Naive thymus-derived CD4-positive, alpha-beta T cell (primary cell): ENCODE data around the gene PRKCA. TPM values are rescaled to one million over a fixed set of nuclear protein-coding genes. Genes with fewer than 3 reads are reported as not detected.

Experiments
- ATAC-seq: fragments of 150-1000 bp; cut with Tn5 transposase; 2 replicates; pipeline ENCODE4 v1.10.0; 2021; ENCODE audit warnings: mild to moderate bottlenecking, moderate library complexity
- CTCF ChIA-PET: fragments of 350-600 bp; sonication (Branson Sonifier 250); formaldehyde crosslinking; loops from one replicate; lab custom pipeline; 2021; ENCODE audit warnings: antibody characterized with exemption; lab: Charles Lee
- POLR2A ChIA-PET: fragments of 350-600 bp; sonication (Branson Sonifier 250); formaldehyde crosslinking; loops from one replicate; lab custom pipeline; 2021; ENCODE audit warnings: antibody characterized with exemption, inconsistent platforms; lab: Charles Lee
- DNase-seq, 9 donors: peaks; one replicate each; pipeline versions ENCODE4 v3.0.0 to v3.0.0-alpha.2; 2020 to 2022; ENCODE audit warnings: mixed read lengths in 1 of 9
- H3K27ac ChIP-seq: one replicate; pipeline ENCODE4 v1.7.0; 2013; ENCODE audit warnings: mild to moderate bottlenecking, low read depth, low read length, moderate library complexity
- H3K27me3 ChIP-seq, 2 donors: one replicate each; pipeline ENCODE4 v1.7.0; 2013; ENCODE audit warnings: low read length in 2 of 2, mild to moderate bottlenecking in 2 of 2, moderate library complexity in 2 of 2; ENCODE audit not compliant: control insufficient read depth in 2 of 2, insufficient read depth in 2 of 2
- H3K36me3 ChIP-seq, 3 experiments: 1 replicate in 2 of 3; 2 replicates in 1 of 3; pipeline ENCODE4 v1.7.0; 2013; ENCODE audit warnings: low read length in 3 of 3, mild to moderate bottlenecking in 3 of 3, moderate library complexity in 1 of 3; ENCODE audit not compliant: insufficient read depth in 3 of 3, control insufficient read depth in 2 of 3
- H3K4me1 ChIP-seq, 2 donors: one replicate each; pipeline ENCODE4 v1.7.0; 2013; ENCODE audit warnings: low read length in 2 of 2, mild to moderate bottlenecking in 2 of 2, moderate library complexity in 1 of 2; ENCODE audit not compliant: control insufficient read depth in 2 of 2, insufficient read depth in 2 of 2
- H3K4me3 ChIP-seq: 2 replicates; pipeline ENCODE4 v1.7.0; 2013; ENCODE audit warnings: mild to moderate bottlenecking, low read length
- H3K9me3 ChIP-seq, 3 experiments: 1 replicate in 2 of 3; 2 replicates in 1 of 3; pipeline ENCODE4 v1.7.0; 2013; ENCODE audit warnings: low read length in 3 of 3; ENCODE audit not compliant: control insufficient read depth in 2 of 3
- H3K27ac Mint-ChIP-seq, 9 donors: one replicate each; pipeline ENCODE4 v1.8.0; 2020 to 2022; ENCODE audit warnings: mixed read lengths in 9 of 9, mild to moderate bottlenecking in 8 of 9, moderate library complexity in 5 of 9, inconsistent platforms in 2 of 9
- H3K27me3 Mint-ChIP-seq, 5 donors: one replicate each; pipeline ENCODE4 v1.8.0; 2021 to 2022; ENCODE audit warnings: mixed read lengths in 5 of 5, mild to moderate bottlenecking in 1 of 5
- H3K36me3 Mint-ChIP-seq, 5 donors: one replicate each; pipeline ENCODE4 v1.8.0; 2020 to 2022; ENCODE audit warnings: mixed read lengths in 5 of 5, mild to moderate bottlenecking in 3 of 5, inconsistent platforms in 1 of 5
- H3K4me1 Mint-ChIP-seq, 7 donors: one replicate each; pipeline ENCODE4 v1.8.0; 2020 to 2022; ENCODE audit warnings: mixed read lengths in 7 of 7, mild to moderate bottlenecking in 3 of 7, inconsistent platforms in 1 of 7
- H3K4me3 Mint-ChIP-seq, 10 donors: one replicate each; pipeline ENCODE4 v1.8.0; 2020 to 2022; ENCODE audit warnings: mild to moderate bottlenecking in 10 of 10, mixed read lengths in 10 of 10, moderate library complexity in 6 of 10, inconsistent platforms in 2 of 10
- H3K9me3 Mint-ChIP-seq, 11 donors: one replicate each; pipeline ENCODE4 v1.8.0; 2020 to 2022; ENCODE audit warnings: mixed read lengths in 11 of 11, mild to moderate bottlenecking in 4 of 11, inconsistent platforms in 1 of 11, moderate library complexity in 1 of 11
- intact Hi-C, 2 donors: fragments of 100-400 bp; cut with micrococcal nuclease; formaldehyde crosslinking; loops; one replicate each; pipeline ENCODE4 v1.15.1; 2023
- polyA plus RNA-seq, 2 donors: library from polyadenylated mRNA; unstranded; fragments of 300-500 nt; fragmentation: Illumina TruSeq; gene quantifications; one replicate each; pipeline ENCODE4 v1.2.3, GENCODE V29; 2021
- total RNA-seq, 6 experiments: library from RNA in 5 of 6; stranded (reverse) in 5 of 6; gene quantifications; 1 replicate in 5 of 6; 2 replicates in 1 of 6; pipeline ENCODE4 v1.2.3 and lab custom pipeline; 2021 to 2026

PRKCA gene
- total and polyA plus RNA-seq, 7 experiments from 2014 or later, result 4.1 to 186 (median 122) TPM

DNA sequence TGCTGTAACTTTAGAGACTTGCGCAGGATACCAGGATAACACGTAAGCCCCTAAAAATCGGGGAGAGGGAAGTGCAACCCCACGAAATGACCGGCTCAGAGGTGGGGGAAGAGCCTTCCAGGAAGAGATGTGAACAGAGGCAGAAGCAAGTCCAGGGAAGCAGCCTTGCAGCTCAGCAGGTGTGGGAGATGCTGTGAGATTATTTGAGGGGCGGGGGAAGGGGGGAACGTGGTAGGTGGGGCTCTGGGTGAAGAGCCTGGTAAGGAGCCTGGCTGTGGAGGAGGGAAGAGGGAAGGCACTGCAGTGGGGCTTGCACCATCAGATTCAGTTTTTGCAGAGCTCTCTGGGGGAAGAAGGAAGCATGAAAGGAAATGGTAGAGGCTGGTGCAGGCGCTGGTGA is 437.1 kb downstream of the PRKCA start:
- Mint-ChIP-seq H3K27me3 (no peaks in the 10 kb centered on the region), H3K4me1 (peaks cover 0 to 3% (median 0%) of the 10 kb centered on the region in 7 donors), H3K27ac (peak overlapping the region in 5 of 9 donors; percentile 7 to 68 (median 38)), H3K9me3 (no peaks in the 10 kb centered on the region), H3K4me3 (no peak overlapping the region), H3K36me3 (peaks cover under 1 to 77% (median 31%) of the 10 kb centered on the region in 5 donors)
- Histone ChIP-seq H3K9me3 (no peaks in the 10 kb centered on the region), H3K36me3 (peaks cover 0 to 96% (median 23%) of the 10 kb centered on the region in 3 experiments), H3K4me3 (no peak overlapping the region), H3K4me1 (no peaks in the 10 kb centered on the region), H3K27ac (no peak overlapping the region), H3K27me3 (no peaks in the 10 kb centered on the region)
- CTCF ChIA-PET, result no interaction called here
- intact Hi-C loops, result no loop called here
- POLR2A ChIA-PET, result no interaction called here
- no peak for DNase-seq
- no peak for ATAC-seq

DNA sequence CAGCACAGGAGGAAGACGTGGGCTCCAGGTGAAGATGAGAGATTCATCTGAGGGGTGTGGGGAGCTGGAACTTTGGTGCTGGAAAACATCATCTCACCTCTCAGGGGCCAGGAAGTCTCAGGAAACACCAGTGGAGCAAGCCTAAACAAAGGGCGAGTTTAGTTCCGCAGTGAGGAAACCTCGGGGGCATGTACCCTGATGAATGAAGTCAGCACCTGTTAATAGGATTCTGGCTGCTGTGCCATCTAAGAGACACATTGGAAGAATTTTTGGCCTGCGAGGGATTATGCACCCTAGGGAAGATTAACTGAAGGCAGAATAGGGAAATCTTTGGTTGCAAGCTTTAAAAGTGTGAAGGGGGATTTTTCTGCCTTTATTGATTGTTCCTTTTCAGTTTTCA is 437.8 kb downstream of the PRKCA start:
- intact Hi-C loops, result no loop called here
- CTCF ChIA-PET, result no interaction called here
- POLR2A ChIA-PET, result interaction anchor here (1.1 kb wide), 1 partner anchor 53 kb away, joined by 3 read pairs; no protein-coding TSS in a partner anchor

DNA sequence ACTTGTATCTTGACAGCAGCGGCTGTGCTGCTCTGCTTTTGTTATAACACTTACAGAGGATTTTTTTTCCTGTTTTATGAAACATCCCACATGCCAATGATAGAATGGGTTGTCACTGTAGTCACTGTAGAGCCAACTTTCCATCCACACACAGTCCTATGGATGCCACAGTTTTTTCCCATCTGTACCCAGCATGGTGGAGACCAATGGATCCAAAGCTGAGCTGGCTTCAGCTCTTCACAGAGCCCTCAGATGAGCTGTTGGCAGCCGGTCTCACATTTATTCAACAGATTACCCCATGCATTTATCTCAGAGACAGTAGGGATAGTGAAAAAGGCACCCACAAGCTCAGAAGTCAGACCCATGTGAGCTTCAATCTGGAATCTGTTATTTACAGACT is 441.1 kb downstream of the PRKCA start:
- ChIA-PET CTCF (no interaction called here), POLR2A (no interaction called here)
- H3K36me3 Mint-ChIP-seq, result peaks cover 4 to 76% (median 27%) of the 10 kb centered on the region in 5 donors
- no peaks in the 10 kb centered on the region for H3K9me3 ChIP-seq
- DNase-seq (no peak), ATAC-seq (no peak)
- no peak overlapping the region for H3K4me3 Mint-ChIP-seq
- no peaks in the 10 kb centered on the region for H3K9me3 Mint-ChIP-seq
- H3K27ac ChIP-seq, result no peak overlapping the region
- H3K27ac Mint-ChIP-seq, result peak overlapping the region in 1 of 9 donors; percentile 32
- H3K36me3 ChIP-seq, result peaks cover 0 to 88% (median 9%) of the 10 kb centered on the region in 3 experiments
- peaks cover 0 to 8% (median 0%) of the 10 kb centered on the region in 7 donors for H3K4me1 Mint-ChIP-seq
- H3K27me3 Mint-ChIP-seq, result no peaks in the 10 kb centered on the region
- no peaks in the 10 kb centered on the region for H3K4me1 ChIP-seq
- intact Hi-C loops, result no loop called here
- no peaks in the 10 kb centered on the region for H3K27me3 ChIP-seq
- no peak overlapping the region for H3K4me3 ChIP-seq

More for the DNA sequence above, 437.8 kb downstream of the PRKCA start:
- no peaks in the 10 kb centered on the region for H3K9me3 ChIP-seq
- peak overlapping the region in 4 of 9 donors; percentile 26 to 77 (median 54) for H3K27ac Mint-ChIP-seq
- no peaks in the 10 kb centered on the region for H3K9me3 Mint-ChIP-seq
- ATAC-seq (no peak), DNase-seq (no peak)
- no peaks in the 10 kb centered on the region for H3K27me3 ChIP-seq
- no peak overlapping the region for H3K27ac ChIP-seq
- H3K4me3 Mint-ChIP-seq, result no peak overlapping the region
- no peak overlapping the region for H3K4me3 ChIP-seq
- no peaks in the 10 kb centered on the region for H3K27me3 Mint-ChIP-seq
- peaks cover 5 to 78% (median 33%) of the 10 kb centered on the region in 5 donors for H3K36me3 Mint-ChIP-seq
- no peaks in the 10 kb centered on the region for H3K4me1 ChIP-seq
- peaks cover 0 to 3% (median 0%) of the 10 kb centered on the region in 7 donors for H3K4me1 Mint-ChIP-seq
- H3K36me3 ChIP-seq, result peaks cover 0 to 95% (median 22%) of the 10 kb centered on the region in 3 experiments

DNA sequence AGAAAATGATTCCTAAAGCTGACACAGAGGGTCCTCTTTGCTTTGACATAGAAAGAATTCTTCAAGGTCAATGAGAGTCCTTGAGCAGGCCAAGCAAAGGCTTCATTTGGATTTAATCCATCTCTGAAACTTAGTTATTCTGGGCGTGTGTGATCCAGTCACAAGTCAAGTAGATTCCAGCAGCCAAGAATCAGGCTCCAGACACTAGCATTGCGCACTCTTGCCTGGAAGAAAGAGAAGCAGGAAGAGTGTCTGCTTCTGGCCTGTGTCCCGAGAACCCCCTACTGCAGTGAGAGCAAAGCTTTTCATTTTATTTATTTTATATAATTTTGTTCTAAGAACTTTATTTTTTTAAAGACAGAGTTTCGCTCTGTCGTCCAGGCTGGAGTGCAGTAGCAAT is 444.3 kb downstream of the PRKCA start:
- intact Hi-C loops, result no loop called here
- Histone ChIP-seq H3K27ac (no peak overlapping the region), H3K36me3 (peaks cover 0 to 83% (median 17%) of the 10 kb centered on the region in 3 experiments), H3K9me3 (no peaks in the 10 kb centered on the region), H3K4me1 (no peaks in the 10 kb centered on the region), H3K27me3 (no peaks in the 10 kb centered on the region), H3K4me3 (no peak overlapping the region)
- no peaks in the 10 kb centered on the region for H3K27me3 Mint-ChIP-seq
- ChIA-PET CTCF (no interaction called here), POLR2A (no interaction called here)
- H3K4me1 Mint-ChIP-seq, result peaks cover 0 to 5% (median 0%) of the 10 kb centered on the region in 7 donors
- peaks cover 0 to 2% (median 0%) of the 10 kb centered on the region in 11 donors for H3K9me3 Mint-ChIP-seq
- DNase-seq, result no peak
- H3K27ac Mint-ChIP-seq, result peak overlapping the region in 1 of 9 donors; percentile 33
- no peak for ATAC-seq
- no peak overlapping the region for H3K4me3 Mint-ChIP-seq
- H3K36me3 Mint-ChIP-seq, result peaks cover 4 to 80% (median 34%) of the 10 kb centered on the region in 5 donors

DNA sequence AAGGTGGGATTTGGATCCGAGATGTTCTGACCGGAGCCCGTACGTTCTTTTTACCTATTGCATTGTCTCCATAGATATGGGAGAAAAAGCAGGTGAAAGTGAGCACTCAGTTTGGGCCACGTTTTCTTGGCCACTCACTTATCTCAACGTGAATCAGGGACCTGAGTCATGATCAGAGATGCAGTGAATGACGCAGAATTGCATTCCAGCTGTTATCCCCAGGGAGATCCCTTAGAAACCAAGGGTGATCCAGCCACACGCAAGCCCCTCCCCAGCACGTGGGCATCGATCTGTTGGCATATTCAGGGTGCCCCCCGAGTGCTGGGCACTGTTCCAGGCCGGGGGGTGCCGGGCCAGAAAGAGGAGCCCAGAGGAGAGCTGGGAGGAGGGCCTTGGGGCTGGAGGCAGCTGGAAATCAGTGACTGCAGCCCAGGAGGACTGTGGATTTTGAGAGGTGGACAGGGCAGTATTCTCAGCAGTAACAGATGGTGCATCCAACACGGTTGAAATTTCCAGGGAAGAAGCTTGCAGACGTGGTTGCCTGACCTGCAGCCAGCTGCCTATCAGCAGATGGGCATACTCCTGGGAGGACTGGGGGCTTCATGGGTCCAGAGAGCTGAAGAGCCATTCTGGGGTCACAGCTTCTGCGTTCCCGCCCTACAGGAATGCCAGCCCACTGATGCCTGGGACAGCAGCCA is 445.3 kb downstream of the PRKCA start:
- no peak overlapping the region for H3K4me3 Mint-ChIP-seq
- peaks cover 0 to 2% (median 0%) of the 10 kb centered on the region in 11 donors for H3K9me3 Mint-ChIP-seq
- H3K27ac ChIP-seq, result no peak overlapping the region
- intact Hi-C loops, result no loop called here
- ChIA-PET CTCF (no interaction called here), POLR2A (interaction anchor here (0.5 kb wide), 1 partner anchor 1294 kb away, joined by 3 read pairs; no protein-coding TSS in a partner anchor)
- peaks cover 0 to 75% (median 32%) of the 10 kb centered on the region in 5 donors for H3K36me3 Mint-ChIP-seq
- no peaks in the 10 kb centered on the region for H3K9me3 ChIP-seq
- H3K36me3 ChIP-seq, result peaks cover 0 to 82% (median 11%) of the 10 kb centered on the region in 3 experiments
- H3K4me1 Mint-ChIP-seq, result peaks cover 0 to 5% (median 0%) of the 10 kb centered on the region in 7 donors
- no peaks in the 10 kb centered on the region for H3K27me3 Mint-ChIP-seq
- no peak overlapping the region for H3K27ac Mint-ChIP-seq
- ATAC-seq (no peak), DNase-seq (no peak)
- no peaks in the 10 kb centered on the region for H3K4me1 ChIP-seq
- no peak overlapping the region for H3K4me3 ChIP-seq
- H3K27me3 ChIP-seq, result no peaks in the 10 kb centered on the region

DNA sequence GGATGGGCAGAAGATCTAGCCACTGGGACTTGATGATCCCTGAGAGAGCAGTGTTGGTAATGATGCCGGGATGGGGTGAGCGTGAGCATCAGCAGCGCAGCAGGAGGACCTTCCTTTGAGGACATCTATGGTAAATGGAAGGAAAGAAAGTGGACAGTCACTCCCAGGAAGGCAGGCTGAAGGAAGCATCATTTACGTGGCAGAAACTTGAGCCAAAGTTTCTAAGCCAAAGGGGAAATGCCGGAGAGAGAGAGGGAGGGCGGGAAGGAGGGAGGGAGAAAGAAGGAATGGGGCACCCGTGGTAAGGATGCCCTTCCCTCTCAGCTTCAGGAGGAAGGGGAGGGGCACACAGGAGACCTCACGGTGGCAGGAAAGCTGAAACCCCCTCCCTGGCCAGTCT is 446.2 kb downstream of the PRKCA start:
- Histone ChIP-seq H3K4me3 (no peak overlapping the region), H3K4me1 (no peaks in the 10 kb centered on the region), H3K27me3 (no peaks in the 10 kb centered on the region), H3K27ac (no peak overlapping the region), H3K36me3 (peaks cover 0 to 82% (median 10%) of the 10 kb centered on the region in 3 experiments), H3K9me3 (no peaks in the 10 kb centered on the region)
- peaks cover 0 to 2% (median 0%) of the 10 kb centered on the region in 11 donors for H3K9me3 Mint-ChIP-seq
- intact Hi-C loops, result no loop called here
- peaks cover 0 to 5% (median 0%) of the 10 kb centered on the region in 7 donors for H3K4me1 Mint-ChIP-seq
- peaks cover 0 to 72% (median 34%) of the 10 kb centered on the region in 5 donors for H3K36me3 Mint-ChIP-seq
- no peak overlapping the region for H3K4me3 Mint-ChIP-seq
- H3K27me3 Mint-ChIP-seq, result no peaks in the 10 kb centered on the region
- DNase-seq (no peak), ATAC-seq (no peak)
- CTCF ChIA-PET, result no interaction called here
- POLR2A ChIA-PET, result no interaction called here
- H3K27ac Mint-ChIP-seq, result peak overlapping the region in 2 of 9 donors; percentile 53 to 80
